Heart left ventricle (tissue), 16 donors: Measurements from ENCODE around the gene DMXL2. TPM values are rescaled to one million over a fixed set of nuclear protein-coding genes. Genes with fewer than 3 reads are reported as not detected.

Experiments used
- ATAC-seq, 4 donors: fragments of 200-7000 bp; cut with Tn5 transposase; one replicate each; pipeline ENCODE4 v1.9.1; 2020 to 2022; ENCODE audit warnings: moderate library complexity in 4 of 4, mild to moderate bottlenecking in 3 of 4, moderate number of reproducible peaks in 1 of 4
- DNase-seq, 5 donors: peaks; one replicate each; pipeline ENCODE4 v3.0.0-alpha.2; 2020
- H3K27ac ChIP-seq, 12 donors: fragments of 200-600 bp; sonication (generic) in 4 of 12; one replicate each; pipeline versions ENCODE4 v1.5.0 to v1.8.0; 2016 to 2022; ENCODE audit warnings: mild to moderate bottlenecking in 2 of 12
- H3K27me3 ChIP-seq, 9 donors: fragments of 200-600 bp; sonication (generic) in 2 of 9; one replicate each; pipeline versions ENCODE4 v1.5.1 to v1.8.0; 2016 to 2022; ENCODE audit warnings: mild to moderate bottlenecking in 3 of 9
- H3K36me3 ChIP-seq, 9 donors: fragments of 200-600 bp; sonication (generic) in 2 of 9; one replicate each; pipeline versions ENCODE4 v1.5.0 to v1.8.0; 2018 to 2022; ENCODE audit warnings: mild to moderate bottlenecking in 2 of 9
- H3K4me1 ChIP-seq, 12 donors: fragments of 200-600 bp; sonication (generic) in 4 of 12; one replicate each; pipeline versions ENCODE4 v1.5.0 to v1.8.0; 2016 to 2022; ENCODE audit warnings: mild to moderate bottlenecking in 3 of 12
- H3K4me3 ChIP-seq, 12 donors: fragments of 200-600 bp; sonication (generic) in 4 of 12; one replicate each; pipeline versions ENCODE4 v1.5.0 to v1.8.0; 2017 to 2022; ENCODE audit warnings: mild to moderate bottlenecking in 9 of 12, moderate library complexity in 4 of 12
- H3K9me3 ChIP-seq, 12 donors: fragments of 200-600 bp; sonication (generic) in 4 of 12; one replicate each; pipeline versions ENCODE4 v1.5.0 to v1.8.0; 2016 to 2022; ENCODE audit warnings: mild to moderate bottlenecking in 1 of 12
- POLR2A ChIP-seq, 2 donors: fragments of 450-650 bp; IDR thresholded peaks; one replicate each; pipeline ENCODE4 v1.6.1; 2017; ENCODE audit warnings: antibody characterized with exemption in 2 of 2, mild to moderate bottlenecking in 2 of 2, moderate library complexity in 2 of 2
- WGBS, 4 donors: extraction: QIAGEN DNeasy Blood & Tissue Kit in 2 of 4; methylation state at CpG; one replicate each; pipeline versions ENCODE4 v1.1.5 to v1.1.7; 2013 to 2018; 5-methylcytosine and 5-hydroxymethylcytosine counted together
- intact Hi-C, 10 donors: fragments of 100-400 bp; cut with DNase I; formaldehyde crosslinking; loops; one replicate each; pipeline versions ENCODE4 v1.11.1 to v1.14.2; 2022
- long read RNA-seq, 3 donors: library from polyadenylated mRNA; unstranded; transcript quantifications; one replicate each; pipeline ENCODE4 v2.0.0, GENCODE V29; 2020 to 2021
- polyA plus RNA-seq, 2 donors: library from polyadenylated mRNA; stranded (reverse); fragments of 200-250 nt; gene quantifications; one replicate each; pipeline ENCODE4 v1.2.3, GENCODE V29; 2013
- total RNA-seq, 9 donors: library from RNA; depleted of rRNA in 2 of 9; stranded (reverse); fragments of >200 nt in 2 of 9; fragmentation: NEBNext Ultra II Directional in 3 of 9; extraction: Animal tissue kit (Norgen Biotek cat#: 25700) in 3 of 9; gene quantifications; one replicate each; pipeline versions ENCODE4 v1.1.0 to v1.2.4, GENCODE V29; 2016 to 2023
- TF ChIP-seq, protein P1 (sequence below), 12 donors: fragments of 200-600 bp; sonication (generic) in 4 of 12; IDR thresholded peaks; one replicate each; pipeline versions ENCODE4 v1.5.0 to v1.8.0; 2018 to 2022; ENCODE audit warnings: antibody characterized with exemption in 12 of 12, mild to moderate bottlenecking in 5 of 12
- donor health status: ischemic (EF 13 %, LVEDD 7.1; RV severe dilation, severe dysfunction).
- donor health status: healthy with polysubstance abuse.
- donor health status: DM: no; HTN: yes; CAD: no.
- donor health status: DM: no; HTN: no; CAD: no.
- donor health status: ischemic (EF 25% LVEDD 6.9; RV normal size, moderate dysfunction).
- donor health status: ischemic (EF 25% LVEDD 5.7; RV mildly dilated, moderate dysfunction).
- donor health status: healthy.
- donor health status: DM: yes; HTN: yes; CAD: no.
- donor health status: ischemic (EF 35%, LVEDD 5.7; RV mildly dilated, moderate dysfunction).
- donor health status: nonischemic (EF 11% LVEDD 7.7; RV severe dilation, severe dysfunction).
- donor health status: DM: yes; HTN: yes; CAD: no.
- donor health status: PGD.
- donor health status: ischemic (EF 29% LVEDD 5.4; RV normal size, mild dysfunction).
- donor health status: nonischemic (EF 23%, LVEDD 6.1; RV moderate dilation, normal function).

The DMXL2 gene, protein sequence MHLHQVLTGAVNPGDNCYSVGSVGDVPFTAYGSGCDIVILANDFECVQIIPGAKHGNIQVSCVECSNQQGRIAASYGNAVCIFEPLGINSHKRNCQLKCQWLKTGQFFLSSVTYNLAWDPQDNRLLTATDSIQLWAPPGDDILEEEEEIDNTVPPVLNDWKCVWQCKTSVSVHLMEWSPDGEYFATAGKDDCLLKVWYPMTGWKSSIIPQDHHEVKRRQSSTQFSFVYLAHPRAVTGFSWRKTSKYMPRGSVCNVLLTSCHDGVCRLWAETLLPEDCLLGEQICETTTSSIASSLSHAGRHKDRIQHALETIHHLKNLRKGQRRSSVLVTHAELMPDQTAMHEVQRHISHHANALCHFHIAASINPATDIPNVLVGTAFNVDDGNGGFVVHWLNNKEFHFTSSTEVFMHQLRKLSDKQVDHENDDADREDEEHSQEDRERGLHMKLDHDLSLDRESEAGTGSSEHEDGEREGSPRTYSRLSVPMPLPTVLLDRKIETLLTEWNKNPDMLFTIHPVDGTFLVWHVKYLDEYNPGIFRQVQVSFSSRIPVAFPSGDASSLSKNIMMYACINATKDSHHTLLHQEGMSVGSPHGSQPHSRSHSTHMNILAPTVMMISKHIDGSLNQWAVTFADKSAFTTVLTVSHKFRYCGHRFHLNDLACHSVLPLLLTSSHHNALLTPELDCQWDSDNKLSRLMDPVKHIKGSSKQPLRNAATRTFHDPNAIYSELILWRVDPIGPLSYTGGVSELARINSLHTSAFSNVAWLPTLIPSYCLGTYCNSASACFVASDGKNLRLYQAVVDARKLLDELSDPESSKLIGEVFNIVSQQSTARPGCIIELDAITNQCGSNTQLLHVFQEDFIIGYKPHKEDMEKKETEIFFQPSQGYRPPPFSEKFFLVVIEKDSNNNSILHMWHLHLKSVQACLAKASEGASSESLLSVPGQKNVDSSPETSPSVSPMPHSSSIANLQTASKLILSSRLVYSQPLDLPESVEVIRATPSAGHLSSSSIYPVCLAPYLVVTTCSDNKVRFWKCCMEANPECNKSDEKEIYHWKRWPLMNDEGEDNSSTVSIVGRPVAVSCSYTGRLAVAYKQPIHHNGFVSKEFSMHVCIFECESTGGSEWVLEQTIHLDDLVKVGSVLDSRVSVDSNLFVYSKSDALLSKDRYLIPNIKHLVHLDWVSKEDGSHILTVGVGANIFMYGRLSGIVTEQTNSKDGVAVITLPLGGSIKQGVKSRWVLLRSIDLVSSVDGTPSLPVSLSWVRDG (N-terminal part only)
- 10 to 100 TPM in 2 of 9 donors, 1 to 10 TPM in 7; 4.5 to 33.5 (median 8.1) TPM for total RNA-seq
- polyA plus RNA-seq: 1 to 10 TPM; 5.2 to 5.9 TPM
- long read RNA-seq, donor 1: 0 reads
- long read RNA-seq, donor 2, partial matches to known transcripts: 2 of 4 reads
- long read RNA-seq, donor 2, other reads (novel, unspliced or antisense): 2 of 4 reads
- long read RNA-seq, donor 3, partial matches to known transcripts: 1 of 2 reads
- long read RNA-seq, donor 3, other reads (novel, unspliced or antisense): 1 of 2 reads

DNA sequence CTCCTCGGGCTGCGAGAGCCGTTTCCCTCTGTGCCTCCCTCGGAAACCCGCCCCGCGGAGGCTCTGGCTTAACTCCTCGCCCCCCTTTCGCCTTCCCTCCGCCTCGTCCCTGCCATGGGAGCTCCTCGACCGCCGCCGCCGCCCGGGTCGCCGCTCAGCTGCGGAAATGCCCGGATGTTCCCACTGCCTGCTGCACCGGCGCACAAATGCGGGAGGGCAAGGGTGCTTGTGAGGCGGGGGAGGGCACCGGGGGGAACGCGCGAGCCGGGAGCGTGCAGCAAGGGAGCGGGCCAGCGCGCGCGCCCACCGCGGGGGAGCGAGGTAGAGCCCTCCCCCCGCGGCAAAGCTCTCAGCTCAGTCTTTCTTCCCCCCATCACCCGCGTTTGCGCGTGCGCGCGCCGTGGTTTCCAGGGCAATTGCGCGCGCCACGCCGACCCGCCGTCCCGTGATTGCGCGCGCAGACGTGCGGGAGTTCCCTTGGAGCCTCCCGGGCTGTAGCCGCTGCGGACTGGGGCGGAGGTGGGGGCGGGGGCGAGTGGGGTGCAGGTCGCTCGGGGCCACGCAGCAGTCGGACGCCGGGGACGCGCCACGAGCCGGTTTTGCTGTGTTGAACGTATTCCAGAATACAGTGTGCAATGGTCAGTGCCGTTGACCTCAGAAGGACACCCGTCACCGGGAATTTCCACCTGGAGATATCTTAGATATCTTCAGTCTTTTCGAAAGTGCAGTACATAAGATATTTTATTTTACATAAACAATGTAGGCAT lies at the start of gene DMXL2:
DMXL2 (minus strand) TSS at position 168 of the 767 bp plus-strand sequence. CDS start 226 bp downstream, outside the sequence.
- 0 to 2% (median 1%) methylated on average over 39 to 83 of the region's 83 CpGs for WGBS, 4 donors
- Histone ChIP-seq H3K27me3 (no peaks in the 10 kb centered on the region), H3K27ac (peak within 1 kb of the TSS in 11 of 12 donors; percentile 61 to 96 (median 76)), H3K4me1 (peaks cover 0 to 44% (median 10%) of the 10 kb centered on the region in 12 donors), H3K9me3 (no peaks in the 10 kb centered on the region), H3K36me3 (no peaks in the 10 kb centered on the region), H3K4me3 (peak within 1 kb of the TSS; percentile 73 to 95 (median 85))
- ATAC-seq (peak; percentile 71 to 92 (median 88)), DNase-seq (peak; percentile 85 to 94 (median 88))
- intact Hi-C loops: no loop called here
- TF ChIP-seq, protein P1, sequence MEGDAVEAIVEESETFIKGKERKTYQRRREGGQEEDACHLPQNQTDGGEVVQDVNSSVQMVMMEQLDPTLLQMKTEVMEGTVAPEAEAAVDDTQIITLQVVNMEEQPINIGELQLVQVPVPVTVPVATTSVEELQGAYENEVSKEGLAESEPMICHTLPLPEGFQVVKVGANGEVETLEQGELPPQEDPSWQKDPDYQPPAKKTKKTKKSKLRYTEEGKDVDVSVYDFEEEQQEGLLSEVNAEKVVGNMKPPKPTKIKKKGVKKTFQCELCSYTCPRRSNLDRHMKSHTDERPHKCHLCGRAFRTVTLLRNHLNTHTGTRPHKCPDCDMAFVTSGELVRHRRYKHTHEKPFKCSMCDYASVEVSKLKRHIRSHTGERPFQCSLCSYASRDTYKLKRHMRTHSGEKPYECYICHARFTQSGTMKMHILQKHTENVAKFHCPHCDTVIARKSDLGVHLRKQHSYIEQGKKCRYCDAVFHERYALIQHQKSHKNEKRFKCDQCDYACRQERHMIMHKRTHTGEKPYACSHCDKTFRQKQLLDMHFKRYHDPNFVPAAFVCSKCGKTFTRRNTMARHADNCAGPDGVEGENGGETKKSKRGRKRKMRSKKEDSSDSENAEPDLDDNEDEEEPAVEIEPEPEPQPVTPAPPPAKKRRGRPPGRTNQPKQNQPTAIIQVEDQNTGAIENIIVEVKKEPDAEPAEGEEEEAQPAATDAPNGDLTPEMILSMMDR (IDR thresholded peaks at IDR 0.05): no peak
- TF ChIP-seq POLR2A (IDR thresholded peaks at IDR 0.05): peak in 1 of 2 donors; percentile 35

DNA sequence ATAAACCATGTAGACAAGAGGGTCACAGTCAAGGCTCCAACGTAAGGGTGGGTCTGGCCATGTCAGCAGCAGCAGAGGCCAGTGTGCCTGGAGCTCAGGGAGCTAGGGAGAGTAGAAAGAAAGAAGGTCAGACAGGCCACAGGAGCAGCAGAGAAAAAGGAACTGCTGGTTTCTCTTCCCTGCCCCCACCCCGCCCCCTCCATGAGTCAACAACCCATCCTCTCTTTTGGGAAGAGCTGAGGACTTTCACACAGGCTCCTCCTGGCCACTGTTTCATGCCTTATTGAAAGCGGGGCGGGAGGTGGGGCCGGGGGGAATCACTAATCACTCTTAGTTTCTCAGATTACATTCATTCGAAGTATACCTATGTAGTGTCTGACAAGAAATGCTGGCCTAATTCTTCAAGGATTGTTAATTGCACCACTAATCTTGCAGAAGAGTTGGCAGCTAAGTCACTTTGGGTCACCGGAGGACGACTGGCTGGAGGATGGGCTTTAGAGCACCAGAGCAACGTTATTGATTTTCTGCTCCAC lies 49.6 kb upstream of the DMXL2 start:
- Histone ChIP-seq H3K36me3 (no peaks in the 10 kb centered on the region), H3K27me3 (peaks cover 0 to 22% (median 0%) of the 10 kb centered on the region in 9 donors), H3K4me1 (no peaks in the 10 kb centered on the region), H3K4me3 (no peak overlapping the region), H3K27ac (no peak overlapping the region), H3K9me3 (no peaks in the 10 kb centered on the region)
- intact Hi-C loops: no loop called here
- TF ChIP-seq, protein P1 (IDR thresholded peaks at IDR 0.05): no peak
- WGBS, 4 donors: 33 to 39% (median 37%) methylated on average over 9 of the region's 9 CpGs
- ATAC-seq: no peak
- peak in 1 of 5 donors; percentile 25 for DNase-seq

DNA sequence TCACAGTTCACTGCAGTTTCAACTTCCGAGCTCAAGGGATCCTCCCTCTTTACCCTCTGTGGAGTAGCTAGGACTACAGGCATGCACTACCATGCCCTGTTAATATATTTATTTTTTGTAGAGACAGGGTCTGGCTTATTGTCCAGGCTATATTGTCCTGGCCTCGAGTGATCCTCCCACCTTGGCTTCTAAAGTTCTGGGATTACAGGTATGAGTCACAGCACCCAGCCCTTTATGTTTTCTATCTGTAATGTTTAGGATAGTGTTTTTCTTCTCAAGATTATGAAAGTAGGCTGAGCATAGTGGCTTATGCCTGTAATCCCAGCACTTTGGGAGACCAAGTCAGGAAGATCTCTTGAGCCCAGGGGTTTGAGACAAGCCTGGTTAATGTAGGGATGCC lies 46.8 kb upstream of the DMXL2 start:
- no peaks in the 10 kb centered on the region for H3K4me1 ChIP-seq
- H3K36me3 ChIP-seq: no peaks in the 10 kb centered on the region
- intact Hi-C loops: no loop called here
- no peaks in the 10 kb centered on the region for H3K9me3 ChIP-seq
- DNase-seq (no peak), ATAC-seq (no peak)
- peaks cover 0 to 27% (median 0%) of the 10 kb centered on the region in 9 donors for H3K27me3 ChIP-seq
- no peak overlapping the region for H3K27ac ChIP-seq
- whole genome bisulfite sequencing, 4 donors: 61 to 76% (median 66%) methylated on average over 2 of the region's 2 CpGs
- TF ChIP-seq, protein P1 (IDR thresholded peaks at IDR 0.05): no peak
- no peak for TF ChIP-seq POLR2A (IDR thresholded peaks at IDR 0.05)
- H3K4me3 ChIP-seq: no peak overlapping the region
